Gastroesophageal sphincter (tissue), 4 donors: ENCODE results near the gene TRMT10C. TPM values are rescaled to one million over a fixed set of nuclear protein-coding genes. Genes with fewer than 3 reads are reported as not detected.

ENCODE experiments used
- ATAC-seq: fragments of 150-250 bp; one replicate; pipeline ENCODE4 v1.9.1; 2016; ENCODE audit warnings: mild to moderate bottlenecking, moderate library complexity
- H3K27ac ChIP-seq, 4 donors: fragments of 200-600 bp; sonication (generic) in 3 of 4; 1 replicate in 3 of 4; 2 replicates in 1 of 4; pipeline ENCODE4 v1.5.1; 2016 to 2019
- H3K27me3 ChIP-seq: fragments of 200-600 bp; sonication (generic); one replicate; pipeline ENCODE4 v1.5.1; 2019
- H3K36me3 ChIP-seq, 2 donors: fragments of 200-600 bp; sonication (generic); one replicate each; pipeline ENCODE4 v1.5.1; 2019; ENCODE audit warnings: control low read depth in 1 of 2
- H3K4me1 ChIP-seq, 3 donors: fragments of 200-600 bp; sonication (generic); 1 replicate in 2 of 3; 2 replicates in 1 of 3; pipeline ENCODE4 v1.5.1; 2016 to 2019; ENCODE audit warnings: control low read depth in 2 of 3
- H3K4me3 ChIP-seq, 2 donors: fragments of 200-600 bp; sonication (generic); one replicate each; pipeline ENCODE4 v1.5.1; 2019; ENCODE audit warnings: mild to moderate bottlenecking in 1 of 2, moderate library complexity in 1 of 2
- H3K9me3 ChIP-seq, 3 donors: fragments of 200-600 bp; sonication (generic); one replicate each; pipeline ENCODE4 v1.5.1; 2017 to 2019; ENCODE audit warnings: control low read depth in 2 of 3
- CTCF ChIP-seq, 4 experiments: fragments of 200-600 bp in 2 of 4; fragments of 450-650 bp in 2 of 4; sonication (generic) in 1 of 4; IDR thresholded peaks; one replicate each; pipeline ENCODE4 v1.5.1; 2017 to 2019; ENCODE audit warnings: antibody characterized with exemption in 4 of 4, mild to moderate bottlenecking in 2 of 4, moderate library complexity in 2 of 4
- EP300 ChIP-seq: sonication (generic); formaldehyde crosslinking; IDR thresholded peaks from one replicate; pipeline ENCODE4 v1.6.1; 2017; ENCODE audit warnings: antibody characterized with exemption, mild to moderate bottlenecking
- POLR2A ChIP-seq, 2 donors: fragments of 450-650 bp; IDR thresholded peaks; one replicate each; pipeline ENCODE4 v1.6.1; 2017; ENCODE audit warnings: antibody characterized with exemption in 2 of 2, mild to moderate bottlenecking in 2 of 2, moderate library complexity in 1 of 2
- POLR2AphosphoS5 ChIP-seq: sonication (generic); formaldehyde crosslinking; IDR thresholded peaks from one replicate; pipeline ENCODE4 v1.6.1; 2017; ENCODE audit warnings: antibody characterized with exemption
- WGBS, 2 donors: methylation state at CpG; one replicate each; pipeline ENCODE4 v1.1.5; 2018; ENCODE audit warnings: low coverage in 1 of 2; 5-methylcytosine and 5-hydroxymethylcytosine counted together
- total RNA-seq, 4 donors: library from RNA; depleted of rRNA; stranded (reverse); fragments of >200 nt; gene quantifications; one replicate each; pipeline ENCODE4 v1.1.0, GENCODE V29; 2016

The TRMT10C gene
- total RNA-seq: 10 to 100 TPM; 12.2 to 22.7 (median 16.8) TPM

GRCh38 chr3:101561630-101562328 lies at the start of gene TRMT10C:
Gene TRMT10C, plus strand, starts transcription at chr3:101561868. Its CDS starts 2,914 bp downstream, at chr3:101564782.
- H3K27ac ChIP-seq: peak within 1 kb of the TSS; percentile 93 to 99 (median 93)
- peak; percentile 98 for ATAC-seq
- H3K27me3 ChIP-seq: peaks cover 30% of the 10 kb centered on the region
- H3K4me3 ChIP-seq: peak within 1 kb of the TSS; percentile 77 to 94
- H3K9me3 ChIP-seq: no peaks in the 10 kb centered on the region
- H3K36me3 ChIP-seq: peaks cover 0 to 21% of the 10 kb centered on the region in 2 donors
- TF ChIP-seq POLR2A (IDR thresholded peaks at IDR 0.05): peak; percentile 69 to 84
- peak; percentile 93 for TF ChIP-seq POLR2AphosphoS5
- no peak for TF ChIP-seq EP300
- no peak for TF ChIP-seq CTCF (IDR thresholded peaks at IDR 0.05)
- WGBS, 2 donors: 0 to 14% methylated on average over 1 to 6 of the region's 35 CpGs
- H3K4me1 ChIP-seq: peaks cover 4 to 37% (median 15%) of the 10 kb centered on the region in 3 donors

GRCh38 chr3:101512396-101512645 lies 49.3 kb upstream of the TRMT10C start:
- Histone ChIP-seq H3K4me3 (peak overlapping the region; percentile 88 to 89), H3K27me3 (peaks cover 7% of the 10 kb centered on the region), H3K4me1 (peaks cover 2 to 34% (median 7%) of the 10 kb centered on the region in 3 donors), H3K9me3 (no peaks in the 10 kb centered on the region), H3K27ac (peak overlapping the region; percentile 90 to 97 (median 94)), H3K36me3 (no peaks in the 10 kb centered on the region)
- TF ChIP-seq POLR2A (IDR thresholded peaks at IDR 0.05) (no peak), POLR2AphosphoS5 (no peak), EP300 (no peak), CTCF (IDR thresholded peaks at IDR 0.05) (no peak)
- no peak for ATAC-seq
- 0 to 1% methylated on average over 6 to 8 of the region's 9 CpGs for WGBS, 2 donors

GRCh38 chr3:101512646-101513418 lies 48.8 kb upstream of the TRMT10C start, which contains the start of gene SENP7:
Gene SENP7, minus strand, starts transcription at chr3:101513212. Its CDS starts 82 bp downstream, at chr3:101513130.
- ATAC-seq: peak; percentile 77
- peaks cover 2 to 34% (median 7%) of the 10 kb centered on the region in 3 donors for H3K4me1 ChIP-seq
- no peaks in the 10 kb centered on the region for H3K36me3 ChIP-seq
- peak within 1 kb of the TSS; percentile 88 to 89 for H3K4me3 ChIP-seq
- no peaks in the 10 kb centered on the region for H3K9me3 ChIP-seq
- H3K27ac ChIP-seq: peak within 1 kb of the TSS; percentile 90 to 97 (median 94)
- peaks cover 10% of the 10 kb centered on the region for H3K27me3 ChIP-seq
- TF ChIP-seq CTCF (IDR thresholded peaks at IDR 0.05) (no peak), POLR2A (IDR thresholded peaks at IDR 0.05) (no peak), POLR2AphosphoS5 (peak; percentile 35), EP300 (no peak)
- WGBS, 2 donors: 0% methylated on average over 32 to 36 of the region's 54 CpGs

- Histone ChIP-seq H3K4me3 (peak overlapping the region; percentile 88 to 89), H3K9me3 (no peaks in the 10 kb centered on the region), H3K36me3 (no peaks in the 10 kb centered on the region), H3K4me1 (peaks cover 2 to 34% (median 7%) of the 10 kb centered on the region in 3 donors), H3K27ac (peak overlapping the region; percentile 90 to 97 (median 94)), H3K27me3 (peaks cover 17% of the 10 kb centered on the region)
- TF ChIP-seq POLR2A (IDR thresholded peaks at IDR 0.05) (no peak), CTCF (IDR thresholded peaks at IDR 0.05) (no peak), POLR2AphosphoS5 (no peak), EP300 (no peak)
- peak; percentile 68 for ATAC-seq
- WGBS, 2 donors: 5 to 6% methylated on average over 11 to 12 of the region's 12 CpGs
These were observed 48.2 kb upstream of the TRMT10C start for GRCh38 chr3:101513419-101513986.
